DOHH2 (cell line): Measurements from ENCODE around the gene LRMDA.

ENCODE experiments used
- H3F3A ChIP-seq: fragments of 200-600 bp; sonication (generic), shearing (Covaris generic); 2 replicates; pipeline ENCODE4 v1.6.0; 2016; ENCODE audit warnings: antibody characterized with exemption, mild to moderate bottlenecking; ENCODE audit not compliant: control insufficient read depth, insufficient read depth
- H3K27ac ChIP-seq: fragments of 200-600 bp; sonication (generic); 2 replicates; pipeline ENCODE4 v1.5.1; 2014; ENCODE audit warnings: low read depth, mild to moderate bottlenecking, low read length, moderate library complexity
- H3K27me3 ChIP-seq: fragments of 200-600 bp; sonication (generic); 2 replicates; pipeline ENCODE4 v1.6.1; 2014; ENCODE audit warnings: mild to moderate bottlenecking, low read length, mixed read lengths; ENCODE audit not compliant: control insufficient read depth
- H3K36me3 ChIP-seq: fragments of 200-600 bp; sonication (generic); 2 replicates; pipeline ENCODE4 v1.6.1; 2014; ENCODE audit warnings: mild to moderate bottlenecking, low read length, moderate library complexity, mixed read lengths; ENCODE audit not compliant: control insufficient read depth
- H3K4me1 ChIP-seq: fragments of 200-600 bp; sonication (generic); 2 replicates; pipeline ENCODE4 v1.6.1; 2014; ENCODE audit warnings: mild to moderate bottlenecking, low read length, mixed read lengths; ENCODE audit not compliant: control insufficient read depth
- H3K4me2 ChIP-seq: fragments of 200-600 bp; sonication (generic); 2 replicates; pipeline ENCODE4 v1.6.0; 2014; ENCODE audit warnings: mild to moderate bottlenecking, low read length, moderate library complexity
- H3K4me3 ChIP-seq: fragments of 200-600 bp; sonication (generic); 2 replicates; pipeline ENCODE4 v1.5.1; 2014; ENCODE audit warnings: mild to moderate bottlenecking, low read length, mixed read lengths
- H3K79me2 ChIP-seq: fragments of 200-600 bp; sonication (generic); 2 replicates; pipeline ENCODE4 v1.6.1; 2014; ENCODE audit warnings: mild to moderate bottlenecking, low read length, mixed read lengths; ENCODE audit not compliant: control insufficient read depth
- H3K9me2 ChIP-seq: fragments of 200-600 bp; sonication (generic); replicated peaks from 2 replicates; pipeline ENCODE4 v1.6.1; 2014; ENCODE audit warnings: mild to moderate bottlenecking, low read length, mixed read lengths; ENCODE audit not compliant: control insufficient read depth
- H3K9me3 ChIP-seq: fragments of 200-600 bp; sonication (generic); 2 replicates; pipeline ENCODE4 v1.6.1; 2014; ENCODE audit warnings: antibody characterized with exemption, low read length, mixed read lengths; ENCODE audit not compliant: control insufficient read depth, insufficient read depth
- H4K20me1 ChIP-seq: fragments of 200-600 bp; sonication (generic); 2 replicates; pipeline ENCODE4 v1.6.0; 2014; ENCODE audit warnings: low read depth, mild to moderate bottlenecking, antibody characterized with exemption, low read length, moderate library complexity; ENCODE audit not compliant: control insufficient read depth, insufficient read depth
- EZH2phosphoT487 ChIP-seq: fragments of 200-600 bp; sonication (generic); IDR thresholded peaks from 2 replicates; pipeline ENCODE4 v1.6.1; 2017; ENCODE audit warnings: borderline replicate concordance, mild to moderate bottlenecking, antibody characterized with exemption, low read length, moderate library complexity, mixed read lengths
- TF ChIP-seq, protein P1 (sequence below): fragments of 200-600 bp; sonication (generic); IDR thresholded peaks from one replicate; pipeline ENCODE4 v1.5.1; 2014; ENCODE audit warnings: antibody characterized with exemption, mild to moderate bottlenecking, low read depth, low read length; ENCODE audit not compliant: poor library complexity, severe bottlenecking

LRMDA gene

DNA sequence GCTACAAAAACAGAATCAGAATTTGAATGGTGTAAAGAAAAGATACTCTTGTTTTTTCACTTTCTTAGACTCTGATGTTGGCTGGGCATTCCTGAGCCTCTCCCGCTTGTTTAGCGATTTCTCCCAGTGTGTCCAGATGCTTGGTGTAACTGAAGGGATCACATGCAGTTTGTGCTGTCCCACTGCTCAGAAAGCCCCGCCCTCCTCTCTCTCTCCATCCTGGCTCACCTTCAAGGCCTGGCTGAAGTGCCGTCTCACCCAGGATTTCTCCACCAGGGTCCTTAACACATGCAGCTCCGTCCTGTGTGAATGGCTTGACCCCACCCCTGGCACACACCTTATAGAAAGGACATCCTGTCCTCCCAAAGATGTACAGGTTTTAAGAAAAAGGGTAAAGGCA lies 437.1 kb downstream of the LRMDA start:
- no peaks in the 10 kb centered on the region for H4K20me1 ChIP-seq
- no peaks in the 10 kb centered on the region for H3K27me3 ChIP-seq
- H3F3A ChIP-seq = no peaks in the 10 kb centered on the region
- no peak for TF ChIP-seq EZH2phosphoT487
- TF ChIP-seq, protein P1, sequence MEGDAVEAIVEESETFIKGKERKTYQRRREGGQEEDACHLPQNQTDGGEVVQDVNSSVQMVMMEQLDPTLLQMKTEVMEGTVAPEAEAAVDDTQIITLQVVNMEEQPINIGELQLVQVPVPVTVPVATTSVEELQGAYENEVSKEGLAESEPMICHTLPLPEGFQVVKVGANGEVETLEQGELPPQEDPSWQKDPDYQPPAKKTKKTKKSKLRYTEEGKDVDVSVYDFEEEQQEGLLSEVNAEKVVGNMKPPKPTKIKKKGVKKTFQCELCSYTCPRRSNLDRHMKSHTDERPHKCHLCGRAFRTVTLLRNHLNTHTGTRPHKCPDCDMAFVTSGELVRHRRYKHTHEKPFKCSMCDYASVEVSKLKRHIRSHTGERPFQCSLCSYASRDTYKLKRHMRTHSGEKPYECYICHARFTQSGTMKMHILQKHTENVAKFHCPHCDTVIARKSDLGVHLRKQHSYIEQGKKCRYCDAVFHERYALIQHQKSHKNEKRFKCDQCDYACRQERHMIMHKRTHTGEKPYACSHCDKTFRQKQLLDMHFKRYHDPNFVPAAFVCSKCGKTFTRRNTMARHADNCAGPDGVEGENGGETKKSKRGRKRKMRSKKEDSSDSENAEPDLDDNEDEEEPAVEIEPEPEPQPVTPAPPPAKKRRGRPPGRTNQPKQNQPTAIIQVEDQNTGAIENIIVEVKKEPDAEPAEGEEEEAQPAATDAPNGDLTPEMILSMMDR = no peak
- H3K4me2 ChIP-seq = no peak overlapping the region
- no peaks in the 10 kb centered on the region for H3K9me3 ChIP-seq
- no peaks in the 10 kb centered on the region for H3K36me3 ChIP-seq
- H3K79me2 ChIP-seq = no peaks in the 10 kb centered on the region
- no peak overlapping the region for H3K27ac ChIP-seq
- no peaks in the 10 kb centered on the region for H3K9me2 ChIP-seq
- no peak overlapping the region for H3K4me3 ChIP-seq
- no peaks in the 10 kb centered on the region for H3K4me1 ChIP-seq

DNA sequence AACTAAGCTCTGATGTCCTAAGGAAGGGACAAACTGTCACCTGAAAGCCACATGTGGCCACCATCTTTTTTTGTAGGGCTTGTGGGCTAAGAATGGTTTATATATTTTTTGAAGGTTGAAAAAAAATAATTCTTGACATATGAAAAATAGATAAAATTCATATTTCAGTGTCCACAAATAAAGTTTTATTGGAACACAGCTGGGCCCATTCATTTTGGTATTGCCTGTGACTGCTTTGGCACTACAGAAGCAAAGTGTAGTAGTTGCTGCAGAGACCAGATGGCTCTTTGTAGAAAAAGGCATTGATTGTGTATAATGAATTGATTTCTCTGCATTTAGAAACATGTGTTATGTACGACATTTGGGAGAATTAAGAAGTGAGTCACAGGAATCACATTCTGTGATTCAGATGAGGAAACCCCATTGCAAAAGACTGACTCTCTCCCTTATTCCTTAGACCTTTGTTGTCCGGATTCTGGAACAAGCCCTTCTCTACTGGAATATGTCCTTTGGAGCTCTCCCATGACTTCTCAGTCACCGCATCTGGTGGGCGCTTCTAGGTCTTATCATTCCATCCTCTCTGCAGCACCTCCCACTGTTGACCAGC lies 438.7 kb downstream of the LRMDA start:
- Histone ChIP-seq H3K4me2 (no peak overlapping the region), H3F3A (no peaks in the 10 kb centered on the region), H3K4me1 (no peaks in the 10 kb centered on the region), H3K9me3 (no peaks in the 10 kb centered on the region), H3K9me2 (no peaks in the 10 kb centered on the region), H3K36me3 (no peaks in the 10 kb centered on the region), H3K27ac (no peak overlapping the region), H4K20me1 (no peaks in the 10 kb centered on the region), H3K79me2 (no peaks in the 10 kb centered on the region), H3K4me3 (no peak overlapping the region), H3K27me3 (no peaks in the 10 kb centered on the region)
- TF ChIP-seq, protein P1 = no peak
- TF ChIP-seq EZH2phosphoT487 = no peak

DNA sequence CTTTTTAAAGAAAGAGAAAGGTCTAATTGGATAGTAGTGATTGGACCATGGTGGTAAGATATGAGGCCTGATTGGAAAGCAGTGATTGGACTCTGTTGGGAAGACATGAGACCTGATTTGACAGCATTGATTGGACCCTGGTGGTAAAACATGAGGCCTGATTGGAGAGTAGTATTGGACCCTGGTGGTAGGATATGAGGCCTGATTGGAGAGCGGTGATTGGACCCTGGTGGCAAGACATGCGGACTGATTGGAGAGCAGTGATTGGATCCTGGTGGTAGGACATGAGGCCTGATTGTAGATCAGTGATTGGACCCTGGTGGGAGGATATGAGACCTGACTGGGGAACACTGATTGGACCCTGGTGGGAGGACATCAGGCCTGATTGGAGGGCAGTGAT lies 444.3 kb downstream of the LRMDA start:
- Histone ChIP-seq H3F3A (no peaks in the 10 kb centered on the region), H3K27ac (no peak overlapping the region), H3K4me2 (no peak overlapping the region), H3K27me3 (no peaks in the 10 kb centered on the region), H3K9me2 (no peaks in the 10 kb centered on the region), H3K4me1 (no peaks in the 10 kb centered on the region), H3K79me2 (no peaks in the 10 kb centered on the region), H4K20me1 (no peaks in the 10 kb centered on the region), H3K9me3 (no peaks in the 10 kb centered on the region), H3K4me3 (no peak overlapping the region), H3K36me3 (no peaks in the 10 kb centered on the region)
- TF ChIP-seq, protein P1 = no peak
- no peak for TF ChIP-seq EZH2phosphoT487
